M059J (cell line): ENCODE results near the gene PRPF31. TPM values are rescaled to one million over a fixed set of nuclear protein-coding genes. Genes with fewer than 3 reads are reported as not detected.
A peak's percentile ranks its signal among the peaks of the same experiment; 100 is the strongest.
"Not testable (repeated sequence)": the region's sequence is repeated elsewhere in the genome, so short reads cannot be mapped to it uniquely, and the experiment has no call there.

ENCODE experiments used
- DNase-seq: peaks from one replicate; pipeline ENCODE4 v3.0.0-alpha.2; 2012; ENCODE audit warnings: low read depth
- total RNA-seq: library from RNA; depleted of rRNA; stranded (reverse); fragments of >200 nt; shearing (Covaris generic); gene quantifications from 2 replicates; pipeline ENCODE4 v1.2.3, GENCODE V29; 2014; rRNA removed

PRPF31 gene
- total RNA-seq, 1 experiment from 2014 or later: 90.2 TPM

DNA sequence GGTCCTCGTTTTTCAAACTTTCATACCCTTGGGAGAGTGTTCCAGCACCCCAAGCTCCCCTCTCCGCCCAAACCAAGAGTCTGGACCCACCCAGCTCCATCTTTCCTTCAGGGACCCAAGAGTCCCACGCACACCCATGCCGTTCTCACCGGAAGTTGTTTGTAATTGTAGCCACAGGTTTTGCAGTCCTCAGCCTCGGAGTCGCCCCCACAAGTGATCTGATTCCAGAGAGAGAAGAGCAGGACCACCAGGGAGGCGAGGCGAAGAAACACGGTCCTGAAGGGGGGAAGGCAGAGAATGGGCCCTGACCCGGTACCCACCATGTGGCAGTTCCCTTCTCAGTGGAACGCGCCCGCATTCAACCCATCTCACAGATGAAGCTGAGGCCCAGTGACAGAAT, 47.3 kb downstream of the PRPF31 start:
- no peak for DNase-seq

- DNase-seq: no peak
These were observed 49.0 kb downstream of the PRPF31 start for GRCh38 chr19:54164369-54165068.

GRCh38 chr19:54165222-54165621, 49.7 kb downstream of the PRPF31 start:
- DNase-seq: no peak

DNA sequence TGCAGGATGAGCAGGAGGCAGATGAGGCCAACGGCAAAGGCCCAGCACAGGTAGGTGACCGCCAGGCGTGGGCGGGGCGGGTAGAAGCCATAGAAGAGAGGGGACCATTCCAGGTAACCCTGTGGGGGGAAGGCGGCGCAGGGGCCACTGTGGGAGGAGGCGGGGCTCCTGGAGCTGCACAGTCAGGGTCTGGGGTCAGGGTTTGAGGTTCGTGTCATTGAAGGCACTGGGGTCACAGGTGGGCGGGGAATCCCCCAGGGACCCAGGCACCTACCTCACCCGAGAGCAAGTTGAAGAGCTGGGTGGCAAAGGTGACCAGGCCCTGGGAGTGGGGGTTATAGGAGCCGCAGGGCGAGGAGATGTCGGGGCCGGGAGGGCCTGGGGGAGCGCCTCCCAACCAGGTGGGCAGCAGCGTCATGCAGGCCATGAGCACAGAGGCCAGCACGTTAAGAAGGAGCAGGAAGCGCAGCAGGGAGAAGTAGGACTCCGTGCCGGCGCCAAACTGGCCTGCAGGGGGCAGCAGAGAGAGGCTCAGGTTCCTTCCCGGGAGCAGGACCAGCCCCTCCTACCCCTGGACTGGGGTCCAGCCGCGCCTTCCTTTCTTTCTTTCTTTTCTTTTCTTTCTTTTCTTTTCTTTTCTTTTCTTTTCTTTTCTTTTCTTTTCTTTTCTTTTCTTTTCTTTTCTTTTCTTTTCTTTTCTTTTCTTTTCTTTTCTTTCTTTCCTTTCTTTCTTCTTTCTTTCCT, 52.8 kb downstream of the PRPF31 start:
- DNase-seq: peak; percentile 81

DNA sequence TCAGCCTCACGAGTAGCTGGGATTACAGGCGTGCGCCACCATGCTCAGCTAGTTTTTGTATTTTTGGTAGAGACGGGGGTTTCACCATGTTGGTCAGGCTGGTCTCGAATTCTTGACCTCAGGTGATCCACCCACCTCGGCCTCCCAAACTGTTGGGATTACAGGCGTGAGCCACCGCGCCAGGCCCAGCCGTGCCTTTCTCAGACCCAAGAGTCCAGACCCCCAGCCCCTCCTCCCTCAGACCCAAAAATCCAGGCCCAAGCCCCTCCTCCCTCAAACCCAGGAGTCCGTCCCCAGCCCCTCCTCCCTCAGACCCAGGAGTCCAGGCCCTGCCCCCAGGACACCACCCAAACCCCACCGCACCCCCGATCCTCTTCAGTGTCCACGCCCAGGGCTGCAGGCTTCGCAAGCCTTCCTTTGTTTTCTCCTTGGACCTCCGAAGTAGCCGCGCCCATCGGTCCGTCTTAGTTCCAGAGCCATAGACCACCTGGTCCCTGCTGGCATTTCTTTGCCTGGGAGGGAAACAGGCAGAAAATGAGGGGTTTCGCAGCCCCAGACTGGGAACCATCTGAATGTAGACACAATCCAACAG, 53.7 kb downstream of the PRPF31 start:
- no peak for DNase-seq

DNA sequence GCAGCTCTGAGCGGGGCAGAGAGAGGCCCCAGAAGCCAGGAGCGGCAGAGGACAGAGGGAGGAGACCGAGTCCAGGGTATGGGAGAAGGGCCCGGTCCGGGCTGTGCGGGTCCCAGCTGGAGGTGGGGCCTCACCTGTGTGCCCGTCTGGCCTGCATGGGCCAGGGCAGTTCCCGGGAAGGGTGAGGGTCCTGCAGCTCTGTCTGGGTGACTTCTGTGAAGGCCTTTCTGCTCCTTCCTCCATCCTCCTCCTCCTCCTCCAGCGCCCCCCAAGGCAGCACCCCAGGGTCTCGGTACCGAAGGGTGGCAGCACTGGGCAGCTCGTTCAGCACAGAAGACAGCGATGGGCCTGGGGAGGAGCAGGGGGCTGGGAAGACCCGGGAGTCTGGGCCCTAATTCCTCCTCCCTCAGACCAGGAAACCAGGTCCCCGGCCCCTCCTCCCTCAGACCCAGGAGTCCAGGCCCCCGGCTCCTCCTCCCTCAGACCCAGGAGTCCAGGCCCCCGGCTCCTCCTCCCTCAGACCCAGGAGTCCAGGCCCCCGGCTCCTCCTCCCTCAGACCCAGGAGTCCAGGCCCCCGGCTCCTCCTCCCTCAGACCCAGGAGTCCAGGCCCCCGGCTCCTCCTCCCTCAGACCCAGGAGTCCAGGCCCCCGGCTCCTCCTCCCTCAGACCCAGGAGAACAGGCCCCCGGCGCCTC, 56.3 kb downstream of the PRPF31 start:
- not testable (repeated sequence) for DNase-seq

GRCh38 chr19:54172471-54173358, 57.2 kb downstream of the PRPF31 start, which contains the start of gene TMC4:
Gene TMC4 (minus strand): TSS chr19:54173160. CDS start chr19:54173117, 43 bp downstream.
- DNase-seq: peak; percentile 68

- no peak for DNase-seq
These were observed 57.8 kb downstream of the PRPF31 start for GRCh38 chr19:54173359-54173699.

DNA sequence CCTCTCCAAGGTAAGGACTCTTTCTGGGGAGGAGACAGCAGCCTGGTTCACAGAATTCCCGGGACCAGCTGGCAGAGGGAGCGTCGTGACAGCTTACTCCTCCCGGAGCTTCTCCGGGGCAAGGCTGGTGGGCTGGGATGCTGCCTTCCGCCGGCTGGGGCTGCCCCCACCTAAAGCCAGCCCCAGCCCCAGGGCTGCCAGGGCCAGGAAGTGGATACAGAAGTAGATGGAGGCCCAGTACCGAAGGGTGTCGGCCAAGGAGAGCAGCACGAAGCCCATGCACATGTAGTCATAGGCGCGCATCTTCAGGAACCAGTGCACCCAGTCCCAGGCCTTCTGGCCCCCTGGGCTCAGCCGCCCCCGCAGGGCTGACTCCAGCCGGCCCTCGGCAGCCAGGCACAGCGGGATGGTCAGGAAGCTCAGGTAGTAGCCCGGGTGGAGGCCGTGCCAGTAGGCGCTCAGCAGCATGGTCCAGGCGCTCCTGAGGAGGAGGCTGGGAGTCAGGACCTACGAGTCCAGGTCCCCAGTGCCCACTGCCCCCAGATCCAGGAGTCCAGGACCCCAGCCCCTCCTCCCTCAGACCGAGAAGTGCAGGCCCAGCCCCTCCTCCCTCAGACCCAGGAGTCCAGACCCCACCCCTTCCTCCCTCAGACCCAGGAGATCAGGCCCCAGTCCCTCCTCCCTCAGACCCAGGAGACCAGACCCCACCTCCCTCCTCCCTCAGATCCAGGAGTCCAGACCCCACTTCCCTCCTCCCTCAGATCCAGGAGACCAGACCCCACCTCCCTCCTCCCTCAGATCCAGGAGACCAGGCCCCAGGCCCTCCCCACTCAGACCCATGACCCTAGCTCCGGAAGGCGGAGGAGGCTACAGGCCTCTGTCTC, 58.6 kb downstream of the PRPF31 start:
- no peak for DNase-seq

GRCh38 chr19:54178581-54179261, 63.2 kb downstream of the PRPF31 start:
- no peak for DNase-seq

- no peak for DNase-seq
These were observed 63.8 kb downstream of the PRPF31 start for GRCh38 chr19:54179262-54179852.

- DNase-seq: peak; percentile 63
These were observed 64.4 kb downstream of the PRPF31 start for GRCh38 chr19:54179921-54180461.

GRCh38 chr19:54180691-54181091, 65.1 kb downstream of the PRPF31 start:
- DNase-seq: no peak

Other genes starting within 250 kb of the PRPF31 start
- gene MYADM, start 247.9 kb upstream of the PRPF31 start, total RNA-seq: 26.6 and 41.1 TPM in 2 replicates
- not detected in 2 replicates for gene PRKCG, start 233.6 kb upstream of the PRPF31 start, total RNA-seq
- gene CACNG7, start 206.5 kb upstream of the PRPF31 start, total RNA-seq: not detected in 2 replicates
- 0.15 TPM in 1 of 2 replicates, not detected in the other for gene CACNG8, start 152.8 kb upstream of the PRPF31 start, total RNA-seq
- gene CACNG6, start 124.1 kb upstream of the PRPF31 start, total RNA-seq: 0.07 and 0.12 TPM in 2 replicates
- not detected in 2 replicates for gene VSTM1, start 51.9 kb upstream of the PRPF31 start, total RNA-seq
- not detected in 2 replicates for gene TARM1, start 34.4 kb upstream of the PRPF31 start, total RNA-seq
- gene OSCAR, start 15.0 kb upstream of the PRPF31 start, total RNA-seq: not detected in 2 replicates
- gene NDUFA3, start 12.9 kb upstream of the PRPF31 start, total RNA-seq: 38.5 and 51.0 TPM in 2 replicates
- gene TFPT, start 97 bp upstream of the PRPF31 start, total RNA-seq: 14.7 and 23.5 TPM in 2 replicates
- gene CNOT3, start 22.0 kb downstream of the PRPF31 start, total RNA-seq: 11.9 and 18.4 TPM in 2 replicates
- gene LENG1, start 44.0 kb downstream of the PRPF31 start, total RNA-seq: 9.1 and 15.1 TPM in 2 replicates
- gene TMC4, start 57.4 kb downstream of the PRPF31 start, total RNA-seq: 0.39 TPM in 1 of 2 replicates, not detected in the other
- 310 and 461 TPM in 2 replicates for gene MBOAT7, start 73.8 kb downstream of the PRPF31 start, total RNA-seq
- 116 and 173 TPM in 2 replicates for gene TSEN34, start 75.6 kb downstream of the PRPF31 start, total RNA-seq
- 780 and 923 TPM in 2 replicates for gene RPS9, start 85.1 kb downstream of the PRPF31 start, total RNA-seq
- not detected in 2 replicates for gene LILRB3, start 107.3 kb downstream of the PRPF31 start, total RNA-seq
- gene LILRA6, start 127.0 kb downstream of the PRPF31 start, total RNA-seq: not detected in 2 replicates
- not detected in 2 replicates for gene LILRB5, start 141.5 kb downstream of the PRPF31 start, total RNA-seq
- not detected in 2 replicates for gene LILRB2, start 165.4 kb downstream of the PRPF31 start, total RNA-seq
- not detected in 2 replicates for gene LILRA5, start 197.4 kb downstream of the PRPF31 start, total RNA-seq
- not detected in 2 replicates for gene LILRA4, start 223.4 kb downstream of the PRPF31 start, total RNA-seq
- 0.15 TPM in 1 of 2 replicates, not detected in the other for gene LAIR1, start 249.2 kb downstream of the PRPF31 start, total RNA-seq